ENCODE data around the gene PTCD2. TPM values are rescaled to one million over a fixed set of nuclear protein-coding genes. Genes with fewer than 3 reads are reported as not detected.

The PTCD2 gene
- total RNA-seq, 1 donor from 2014 or later: 9.4 TPM

- no peak for DNase-seq (ENCODE audit: extremely low spot score, unreplicated experiment)
- H3K4me1 Mint-ChIP-seq (ENCODE audit: unreplicated experiment): peaks cover 30% of the 10 kb centered on the region
- H3K27me3 Mint-ChIP-seq (ENCODE audit: unreplicated experiment): no peaks in the 10 kb centered on the region
- no peak overlapping the region for H3K4me3 Mint-ChIP-seq (ENCODE audit: unreplicated experiment)
- peaks cover 9% of the 10 kb centered on the region for H3K9me3 Mint-ChIP-seq (ENCODE audit: unreplicated experiment)
- H3K27ac Mint-ChIP-seq (ENCODE audit: unreplicated experiment): peak overlapping the region; percentile 5
- H3K36me3 Mint-ChIP-seq (ENCODE audit: unreplicated experiment): peaks cover 27% of the 10 kb centered on the region
- no peak for TF ChIP-seq CTCF (IDR thresholded peaks at IDR 0.05)
These were observed 44.0 kb downstream of the PTCD2 start for GRCh38 chr5:72364171-72364570.

DNA sequence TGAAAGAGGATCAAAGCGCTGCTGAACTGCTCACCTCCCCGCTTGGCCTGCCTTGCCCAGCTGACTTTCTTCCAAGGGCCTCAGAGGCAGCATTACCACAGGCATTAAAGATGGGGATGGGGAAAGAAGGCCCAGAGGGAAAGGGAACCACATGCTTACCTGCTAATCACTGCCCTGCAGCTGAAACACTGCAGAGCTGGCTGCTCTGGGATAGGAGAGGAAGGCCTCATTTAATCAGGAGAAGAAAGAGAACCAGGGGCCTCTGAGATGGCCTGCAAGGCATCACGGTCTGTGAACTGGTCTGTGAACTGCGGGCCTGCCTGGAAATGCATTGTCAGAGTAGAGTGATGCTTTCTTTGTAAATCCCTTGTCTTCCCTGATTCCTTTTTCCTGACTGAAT lies 44.8 kb downstream of the PTCD2 start:
- no peak for DNase-seq (ENCODE audit: extremely low spot score, unreplicated experiment)
- Mint-ChIP-seq H3K4me1 (ENCODE audit: unreplicated experiment) (peaks cover 31% of the 10 kb centered on the region), H3K36me3 (ENCODE audit: unreplicated experiment) (peaks cover 20% of the 10 kb centered on the region), H3K27ac (ENCODE audit: unreplicated experiment) (no peak overlapping the region), H3K9me3 (ENCODE audit: unreplicated experiment) (peaks cover 9% of the 10 kb centered on the region), H3K27me3 (ENCODE audit: unreplicated experiment) (no peaks in the 10 kb centered on the region), H3K4me3 (ENCODE audit: unreplicated experiment) (no peak overlapping the region)
- TF ChIP-seq CTCF (IDR thresholded peaks at IDR 0.05): no peak

DNA sequence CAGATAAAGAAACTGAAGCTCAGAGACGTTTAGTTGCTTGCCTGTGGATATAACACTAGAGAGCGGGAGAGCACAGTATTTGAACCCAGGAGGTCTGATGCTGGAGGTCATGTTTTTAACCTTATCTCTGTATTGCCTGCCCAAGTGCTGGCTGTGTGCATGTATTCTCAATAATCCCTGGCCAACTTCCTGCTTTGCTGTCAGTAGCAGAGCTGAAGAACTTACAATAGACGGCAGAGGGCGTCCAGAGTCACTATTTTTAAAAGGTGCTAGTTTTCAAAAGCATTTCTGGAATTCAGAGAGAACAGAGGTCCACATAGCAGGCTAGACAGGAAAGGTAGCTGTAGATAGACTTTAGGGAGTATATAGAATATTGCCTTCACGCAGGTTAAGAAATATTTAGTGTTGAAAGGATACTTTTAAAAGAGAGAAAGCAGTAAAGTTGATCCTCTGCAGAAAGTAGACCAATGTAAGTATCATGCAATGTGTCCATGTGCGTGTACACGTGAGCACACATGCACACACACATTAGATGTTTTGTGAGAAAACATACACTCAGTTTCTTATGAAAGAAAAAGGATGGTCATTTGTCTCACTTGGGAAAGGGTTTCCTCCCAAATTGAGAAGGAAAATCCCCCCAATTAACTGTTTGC lies 46.3 kb downstream of the PTCD2 start:
- H3K4me3 Mint-ChIP-seq (ENCODE audit: unreplicated experiment): no peak overlapping the region
- peak overlapping the region; percentile 40 for H3K27ac Mint-ChIP-seq (ENCODE audit: unreplicated experiment)
- no peaks in the 10 kb centered on the region for H3K27me3 Mint-ChIP-seq (ENCODE audit: unreplicated experiment)
- H3K9me3 Mint-ChIP-seq (ENCODE audit: unreplicated experiment): peaks cover 9% of the 10 kb centered on the region
- H3K36me3 Mint-ChIP-seq (ENCODE audit: unreplicated experiment): peaks cover 10% of the 10 kb centered on the region
- peaks cover 31% of the 10 kb centered on the region for H3K4me1 Mint-ChIP-seq (ENCODE audit: unreplicated experiment)
- no peak for DNase-seq (ENCODE audit: extremely low spot score, unreplicated experiment)
- peak; percentile 90 for TF ChIP-seq CTCF (IDR thresholded peaks at IDR 0.05)

- Mint-ChIP-seq H3K4me1 (ENCODE audit: unreplicated experiment) (peaks cover 25% of the 10 kb centered on the region), H3K9me3 (ENCODE audit: unreplicated experiment) (no peaks in the 10 kb centered on the region), H3K27me3 (ENCODE audit: unreplicated experiment) (no peaks in the 10 kb centered on the region), H3K4me3 (ENCODE audit: unreplicated experiment) (no peak overlapping the region), H3K27ac (ENCODE audit: unreplicated experiment) (no peak overlapping the region), H3K36me3 (ENCODE audit: unreplicated experiment) (no peaks in the 10 kb centered on the region)
- TF ChIP-seq CTCF (IDR thresholded peaks at IDR 0.05): no peak
- DNase-seq (ENCODE audit: extremely low spot score, unreplicated experiment): no peak
These were observed 48.1 kb downstream of the PTCD2 start for GRCh38 chr5:72368271-72368670.

- no peak for DNase-seq (ENCODE audit: extremely low spot score, unreplicated experiment)
- no peak overlapping the region for H3K4me3 Mint-ChIP-seq (ENCODE audit: unreplicated experiment)
- peaks cover 19% of the 10 kb centered on the region for H3K4me1 Mint-ChIP-seq (ENCODE audit: unreplicated experiment)
- no peak overlapping the region for H3K27ac Mint-ChIP-seq (ENCODE audit: unreplicated experiment)
- H3K9me3 Mint-ChIP-seq (ENCODE audit: unreplicated experiment): no peaks in the 10 kb centered on the region
- no peaks in the 10 kb centered on the region for H3K27me3 Mint-ChIP-seq (ENCODE audit: unreplicated experiment)
- no peaks in the 10 kb centered on the region for H3K36me3 Mint-ChIP-seq (ENCODE audit: unreplicated experiment)
- TF ChIP-seq CTCF (IDR thresholded peaks at IDR 0.05): no peak
These were observed 49.1 kb downstream of the PTCD2 start for GRCh38 chr5:72369301-72369700.

Measured in osteocyte (in vitro differentiated cells).